ENCODE results near the gene RPL39L.

RPL39L gene

GRCh38 chr3:187086831-187087230 is 52.5 kb downstream of the RPL39L start:
- no peak for DNase-seq

- no peak for DNase-seq
These were observed 53.4 kb downstream of the RPL39L start for GRCh38 chr3:187085933-187086332.

- DNase-seq = no peak
These were observed 54.2 kb downstream of the RPL39L start for GRCh38 chr3:187085021-187085666.

GRCh38 chr3:187084580-187084979 is 54.7 kb downstream of the RPL39L start:
- no peak for DNase-seq

GRCh38 chr3:187084126-187084525 is 55.2 kb downstream of the RPL39L start:
- no peak for DNase-seq

GRCh38 chr3:187082758-187083375 is 56.4 kb downstream of the RPL39L start:
- no peak for DNase-seq

GRCh38 chr3:187080799-187081450 is 58.4 kb downstream of the RPL39L start:
- no peak for DNase-seq

GRCh38 chr3:187079090-187080022 is 59.9 kb downstream of the RPL39L start:
- DNase-seq = no peak

- no peak for DNase-seq
These were observed 61.8 kb downstream of the RPL39L start for GRCh38 chr3:187077537-187077936.

GRCh38 chr3:187077085-187077484 is 62.2 kb downstream of the RPL39L start:
- DNase-seq = no peak

GRCh38 chr3:187076297-187076696 is 63.0 kb downstream of the RPL39L start:
- no peak for DNase-seq

- DNase-seq = no peak
These were observed 64.5 kb downstream of the RPL39L start for GRCh38 chr3:187074846-187075245.

- no peak for DNase-seq
These were observed 65.7 kb downstream of the RPL39L start for GRCh38 chr3:187073581-187074098.

- DNase-seq = no peak
These were observed 66.8 kb downstream of the RPL39L start for GRCh38 chr3:187072511-187072910.

GRCh38 chr3:187072102-187072501 is 67.2 kb downstream of the RPL39L start:
- peak; percentile 47 for DNase-seq
